A549 (cell line): ENCODE results near the gene SASH1. TPM values are rescaled to one million over a fixed set of nuclear protein-coding genes. Genes with fewer than 3 reads are reported as not detected.

Experiments used
- ATAC-seq, 2 experiments: fragments of 200-7000 bp in 1 of 2; fragments of >200 bp in 1 of 2; cut with Nextera tagmentation in 1 of 2; cut with Tn5 transposase in 1 of 2; 3 replicates each; pipeline versions ENCODE4 v1.8.0 to v1.9.1; 2018 to 2020; ENCODE audit warnings: mild to moderate bottlenecking in 1 of 2, moderate library complexity in 1 of 2
- CTCF ChIA-PET: fragments of 300-600 bp; sonication (Branson Sonifier 250); formaldehyde crosslinking; extraction: SDS; loops from one replicate; lab custom pipeline; 2021; ENCODE audit warnings: antibody characterized with exemption, inconsistent platforms; lab: Yijun Ruan, JAX
- POLR2A ChIA-PET: fragments of 350-600 bp; formaldehyde crosslinking; extraction: SDS; loops from one replicate; lab custom pipeline; 2021; ENCODE audit warnings: antibody characterized with exemption, inconsistent platforms; lab: Yijun Ruan, JAX
- DNase-seq, 2 experiments: peaks; one replicate each; pipeline versions ENCODE4 v3.0.0 to v3.0.0-alpha.2; 2011 to 2016; ENCODE audit warnings: low read depth in 1 of 2, low spot score in 1 of 2
- FAIRE-seq: peaks from 2 replicates; lab custom pipeline; 2011; peaks lifted over from hg19 to GRCh38; lab: Jason Lieb, UNC
- H3K27ac ChIP-seq, 2 experiments: fragments of >200 bp; sonication (Bioruptor Twin); formaldehyde crosslinking; 3 replicates each; pipeline ENCODE4 v1.5.1; 2016 to 2017
- H3K4me1 ChIP-seq: fragments of >200 bp; sonication (Bioruptor Twin); formaldehyde crosslinking; 3 replicates; pipeline ENCODE4 v1.6.1; 2016
- H3K4me2 ChIP-seq: fragments of >200 bp; sonication (Bioruptor Twin); formaldehyde crosslinking; 3 replicates; pipeline ENCODE4 v1.6.1; 2016
- H3K4me3 ChIP-seq: fragments of >200 bp; sonication (Bioruptor Twin); formaldehyde crosslinking; 3 replicates; pipeline ENCODE4 v1.5.1; 2016
- H3K9me3 ChIP-seq: fragments of >200 bp; sonication (Bioruptor Twin); formaldehyde crosslinking; 3 replicates; pipeline ENCODE4 v1.6.1; 2016
- CEBPB ChIP-seq, 2 experiments: fragments of >200 bp in 1 of 2; sonication (Bioruptor Twin) in 1 of 2; formaldehyde crosslinking in 1 of 2; IDR thresholded peaks; 2 replicates each; pipeline ENCODE4 v1.6.1; 2012 to 2016
- CHD2 ChIP-seq: fragments of 150-350 bp; IDR thresholded peaks from 2 replicates; pipeline ENCODE4 v1.6.1; 2014; ENCODE audit warnings: low read length; ENCODE audit not compliant: partially characterized antibody
- EHF ChIP-seq: fragments of 250-450 bp; sonication (Bioruptor Pico); IDR thresholded peaks from 2 replicates; pipeline ENCODE4 v1.5.0; 2020; ENCODE audit warnings: mild to moderate bottlenecking
- EP300 ChIP-seq, 2 experiments: fragments of >200 bp; sonication (Bioruptor Twin); formaldehyde crosslinking; IDR thresholded peaks; 2 replicates in 1 of 2; 3 replicates in 1 of 2; pipeline ENCODE4 v1.6.1; 2016 to 2017
- ESRRA ChIP-seq: fragments of 150-350 bp; IDR thresholded peaks from 2 replicates; pipeline ENCODE4 v1.6.1; 2014; ENCODE audit warnings: mild to moderate bottlenecking, low read length, borderline replicate concordance
- FOSB ChIP-seq: fragments of 250-450 bp; sonication (Bioruptor Pico); IDR thresholded peaks from 2 replicates; pipeline ENCODE4 v1.5.0; 2020; ENCODE audit warnings: mild to moderate bottlenecking, moderate library complexity
- FOXS1 ChIP-seq: fragments of 250-450 bp; sonication (Bioruptor Pico); IDR thresholded peaks from 2 replicates; pipeline ENCODE4 v1.5.0; 2020; ENCODE audit warnings: mild to moderate bottlenecking, moderate library complexity
- GATA3 ChIP-seq: IDR thresholded peaks from 2 replicates; pipeline ENCODE4 v1.6.1; 2012; ENCODE audit warnings: borderline replicate concordance
- HOXA7 ChIP-seq: fragments of 250-450 bp; sonication (Bioruptor Pico); IDR thresholded peaks from 2 replicates; pipeline ENCODE4 v1.5.0; 2020; ENCODE audit warnings: mild to moderate bottlenecking, moderate library complexity
- HOXB13 ChIP-seq: fragments of 250-450 bp; sonication (Bioruptor Pico); IDR thresholded peaks from 2 replicates; pipeline ENCODE4 v1.5.0; 2020; ENCODE audit warnings: low read depth, mild to moderate bottlenecking, moderate library complexity
- JUNB ChIP-seq: fragments of >200 bp; sonication (Bioruptor Twin); formaldehyde crosslinking; IDR thresholded peaks from 2 replicates; pipeline ENCODE4 v1.6.1; 2016
- KDM5A ChIP-seq: fragments of 200-600 bp; sonication (generic); IDR thresholded peaks from 2 replicates; pipeline ENCODE4 v1.6.1; 2016; ENCODE audit warnings: antibody characterized with exemption, mild to moderate bottlenecking
- MAZ ChIP-seq: fragments of 150-350 bp; IDR thresholded peaks from 2 replicates; pipeline ENCODE4 v1.6.1; 2014; ENCODE audit warnings: antibody characterized with exemption, low read depth, low read length, borderline replicate concordance
- MYC ChIP-seq: IDR thresholded peaks from 2 replicates; pipeline ENCODE4 v1.6.1; 2012; ENCODE audit warnings: mild to moderate bottlenecking, inconsistent platforms, low read length, improper control_type of control experiment, borderline replicate concordance
- NPAS2 ChIP-seq: fragments of 250-450 bp; sonication (Bioruptor Pico); IDR thresholded peaks from 2 replicates; pipeline ENCODE4 v1.8.0; 2022; ENCODE audit warnings: mild to moderate bottlenecking, moderate library complexity, borderline replicate concordance
- PHF8 ChIP-seq: fragments of 200-600 bp; sonication (generic); IDR thresholded peaks from 2 replicates; pipeline ENCODE4 v1.6.1; 2016; ENCODE audit warnings: low read depth, mild to moderate bottlenecking, antibody characterized with exemption, moderate library complexity, borderline replicate concordance
- POLR2A ChIP-seq: IDR thresholded peaks from 2 replicates; pipeline ENCODE4 v1.6.1; 2012; ENCODE audit warnings: mild to moderate bottlenecking, low read length
- POLR2AphosphoS2 ChIP-seq: conservative IDR thresholded peaks from 2 replicates; pipeline ENCODE4 v1.6.1; 2012; ENCODE audit warnings: low read length, improper control_type of control experiment, inconsistent platforms
- RARB ChIP-seq: fragments of 250-450 bp; sonication (Bioruptor Pico); IDR thresholded peaks from 2 replicates; pipeline ENCODE4 v1.8.0; 2021; ENCODE audit warnings: mild to moderate bottlenecking, moderate library complexity
- RCOR1 ChIP-seq: fragments of 150-350 bp; IDR thresholded peaks from 2 replicates; pipeline ENCODE4 v1.6.1; 2014; ENCODE audit warnings: antibody characterized with exemption, low read length, low read depth
- RFX5 ChIP-seq: fragments of 450-650 bp; IDR thresholded peaks from 2 replicates; pipeline ENCODE4 v1.7.1; 2014; ENCODE audit warnings: antibody characterized with exemption, mild to moderate bottlenecking, moderate library complexity
- RNF2 ChIP-seq: fragments of 200-600 bp; sonication (generic); IDR thresholded peaks from 2 replicates; pipeline ENCODE4 v1.6.1; 2016; ENCODE audit warnings: low read depth, mild to moderate bottlenecking, antibody characterized with exemption, moderate library complexity, borderline replicate concordance
- SREBF2 ChIP-seq: fragments of 450-650 bp; IDR thresholded peaks from 2 replicates; pipeline ENCODE4 v1.6.1; 2014; ENCODE audit warnings: mild to moderate bottlenecking, moderate library complexity
- TP53 ChIP-seq: fragments of 250-450 bp; sonication (Bioruptor Pico); IDR thresholded peaks from 2 replicates; pipeline ENCODE4 v1.5.0; 2021; ENCODE audit warnings: mild to moderate bottlenecking, moderate library complexity
- ZC3H11A ChIP-seq: fragments of 450-650 bp; IDR thresholded peaks from 2 replicates; pipeline ENCODE4 v1.6.1; 2014; ENCODE audit warnings: antibody characterized with exemption, mild to moderate bottlenecking
- ZNF302 ChIP-seq: fragments of 250-450 bp; sonication (Bioruptor Pico); IDR thresholded peaks from 2 replicates; pipeline ENCODE4 v1.9.0; 2021; ENCODE audit warnings: inconsistent platforms, mild to moderate bottlenecking, moderate library complexity
- ZSCAN20 ChIP-seq: fragments of 250-450 bp; sonication (Bioruptor Pico); IDR thresholded peaks from 2 replicates; pipeline ENCODE4 v1.8.0; 2022; ENCODE audit warnings: mild to moderate bottlenecking, moderate library complexity
- WGBS: methylation state at CpG from one replicate; pipeline ENCODE4 v1.1.6; 2017; ENCODE audit errors: missing lambda C conversion rate; 5-methylcytosine and 5-hydroxymethylcytosine counted together
- polyA plus RNA-seq, 4 experiments: library from polyadenylated mRNA; depleted of rRNA in 3 of 4; stranded (reverse); fragments of >200 nt; fragmentation: RNase III in 1 of 4; extraction: RNeasy Plus Mini Kit Qiagen cat#74134 plus additional on column Dnase treatment in 1 of 4; gene quantifications; 2 replicates in 3 of 4; 3 replicates in 1 of 4; pipeline ENCODE4 v1.2.3, GENCODE V29; 2011 to 2017
- TF ChIP-seq, protein P1 (sequence below): fragments of 450-650 bp; IDR thresholded peaks from 2 replicates; pipeline ENCODE4 v1.6.1; 2014; ENCODE audit warnings: antibody characterized with exemption
- TF ChIP-seq, protein P2 (sequence below): IDR thresholded peaks from 2 replicates; pipeline ENCODE4 v1.6.1; 2012; ENCODE audit warnings: low read depth, borderline replicate concordance
- TF ChIP-seq, protein P3 (sequence below): fragments of 250-450 bp; sonication (Bioruptor Pico); IDR thresholded peaks from 2 replicates; pipeline ENCODE4 v1.5.0; 2021; ENCODE audit warnings: mild to moderate bottlenecking, moderate library complexity, borderline replicate concordance
- TF ChIP-seq, protein P4 (sequence below): IDR thresholded peaks from 2 replicates; pipeline ENCODE4 v1.6.1; 2012
- TF ChIP-seq, protein P5 (sequence below): fragments of 150-350 bp; IDR thresholded peaks from 2 replicates; pipeline ENCODE4 v1.6.1; 2014; ENCODE audit warnings: low read depth, mild to moderate bottlenecking, low read length
- TF ChIP-seq, protein P6 (sequence below): fragments of >200 bp; sonication (Bioruptor Twin); formaldehyde crosslinking; IDR thresholded peaks from 3 replicates; pipeline ENCODE4 v1.6.1; 2016
- TF ChIP-seq, protein P7 (sequence below): fragments of >200 bp; sonication (Bioruptor Twin); formaldehyde crosslinking; IDR thresholded peaks from 2 replicates; pipeline ENCODE4 v1.6.1; 2016

The SASH1 gene
- polyA plus RNA-seq, 2 of the 4 experiments (the other 2 are of a cell fraction) = 2.5 to 3.0 TPM

DNA sequence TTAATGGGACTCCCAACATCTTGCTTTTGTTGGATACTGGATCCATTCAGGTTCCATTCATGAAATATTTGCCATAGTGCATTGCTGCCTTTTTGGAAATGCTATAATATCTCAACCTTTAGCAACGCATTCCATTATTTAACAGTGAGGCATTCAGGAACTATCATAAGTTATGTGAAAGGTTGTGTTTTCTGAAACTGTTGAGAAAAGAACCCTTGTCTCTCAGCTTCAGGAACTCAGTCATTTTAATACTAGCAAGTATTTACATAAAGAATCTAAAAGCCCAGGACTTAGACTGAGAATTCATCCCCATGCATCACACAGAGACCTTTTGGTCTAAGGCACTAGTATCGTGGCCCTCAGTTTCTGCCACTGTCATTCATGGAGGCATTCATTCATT lies 24.9 kb upstream of the SASH1 start:
- Histone ChIP-seq H3K9me3 (no peaks in the 10 kb centered on the region), H3K27ac (no peak overlapping the region), H3K4me2 (0 out of 3 replicates have a peak overlapping the region, but pooled peaks have one; percentile 8), H3K4me1 (no peaks in the 10 kb centered on the region), H3K4me3 (no peak overlapping the region)
- DNase-seq = no peak
- TF ChIP-seq KDM5A = no peak
- no peak for TF ChIP-seq RNF2
- no peak for TF ChIP-seq CEBPB (IDR thresholded peaks at IDR 0.05)
- TF ChIP-seq, protein P1, sequence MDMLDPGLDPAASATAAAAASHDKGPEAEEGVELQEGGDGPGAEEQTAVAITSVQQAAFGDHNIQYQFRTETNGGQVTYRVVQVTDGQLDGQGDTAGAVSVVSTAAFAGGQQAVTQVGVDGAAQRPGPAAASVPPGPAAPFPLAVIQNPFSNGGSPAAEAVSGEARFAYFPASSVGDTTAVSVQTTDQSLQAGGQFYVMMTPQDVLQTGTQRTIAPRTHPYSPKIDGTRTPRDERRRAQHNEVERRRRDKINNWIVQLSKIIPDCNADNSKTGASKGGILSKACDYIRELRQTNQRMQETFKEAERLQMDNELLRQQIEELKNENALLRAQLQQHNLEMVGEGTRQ = no peak
- TF ChIP-seq POLR2A = no peak
- no peak for TF ChIP-seq TP53 (CRISPR knock-in tag)
- TF ChIP-seq HOXB13 (CRISPR knock-in tag) = no peak
- no peak for TF ChIP-seq MAZ
- no peak for TF ChIP-seq NPAS2 (CRISPR knock-in tag)
- TF ChIP-seq, protein P2, sequence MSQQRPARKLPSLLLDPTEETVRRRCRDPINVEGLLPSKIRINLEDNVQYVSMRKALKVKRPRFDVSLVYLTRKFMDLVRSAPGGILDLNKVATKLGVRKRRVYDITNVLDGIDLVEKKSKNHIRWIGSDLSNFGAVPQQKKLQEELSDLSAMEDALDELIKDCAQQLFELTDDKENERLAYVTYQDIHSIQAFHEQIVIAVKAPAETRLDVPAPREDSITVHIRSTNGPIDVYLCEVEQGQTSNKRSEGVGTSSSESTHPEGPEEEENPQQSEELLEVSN = no peak
- no peak for TF ChIP-seq ESRRA
- TF ChIP-seq, protein P3, sequence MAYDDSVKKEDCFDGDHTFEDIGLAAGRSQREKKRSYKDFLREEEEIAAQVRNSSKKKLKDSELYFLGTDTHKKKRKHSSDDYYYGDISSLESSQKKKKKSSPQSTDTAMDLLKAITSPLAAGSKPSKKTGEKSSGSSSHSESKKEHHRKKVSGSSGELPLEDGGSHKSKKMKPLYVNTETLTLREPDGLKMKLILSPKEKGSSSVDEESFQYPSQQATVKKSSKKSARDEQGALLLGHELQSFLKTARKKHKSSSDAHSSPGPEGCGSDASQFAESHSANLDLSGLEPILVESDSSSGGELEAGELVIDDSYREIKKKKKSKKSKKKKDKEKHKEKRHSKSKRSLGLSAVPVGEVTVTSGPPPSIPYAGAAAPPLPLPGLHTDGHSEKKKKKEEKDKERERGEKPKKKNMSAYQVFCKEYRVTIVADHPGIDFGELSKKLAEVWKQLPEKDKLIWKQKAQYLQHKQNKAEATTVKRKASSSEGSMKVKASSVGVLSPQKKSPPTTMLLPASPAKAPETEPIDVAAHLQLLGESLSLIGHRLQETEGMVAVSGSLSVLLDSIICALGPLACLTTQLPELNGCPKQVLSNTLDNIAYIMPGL (CRISPR knock-in tag) = no peak
- TF ChIP-seq, protein P4, sequence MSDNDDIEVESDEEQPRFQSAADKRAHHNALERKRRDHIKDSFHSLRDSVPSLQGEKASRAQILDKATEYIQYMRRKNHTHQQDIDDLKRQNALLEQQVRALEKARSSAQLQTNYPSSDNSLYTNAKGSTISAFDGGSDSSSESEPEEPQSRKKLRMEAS = no peak
- TF ChIP-seq RFX5 = no peak
- no peak for TF ChIP-seq ZSCAN20
- no peak for TF ChIP-seq GATA3
- TF ChIP-seq POLR2AphosphoS2 = no peak
- no peak for TF ChIP-seq PHF8
- ATAC-seq = 0 out of 6 replicates have a peak, but pooled peaks of 1 of the 2 experiments have one; percentile 24
- POLR2A ChIA-PET = no interaction called here
- WGBS = 62% methylated on average over 2 of the region's 2 CpGs
- CTCF ChIA-PET = interaction anchor here (0.6 kb wide), 1 partner anchor 363 kb away, joined by 3 read pairs; no protein-coding TSS in a partner anchor
- FAIRE-seq = no peak

DNA sequence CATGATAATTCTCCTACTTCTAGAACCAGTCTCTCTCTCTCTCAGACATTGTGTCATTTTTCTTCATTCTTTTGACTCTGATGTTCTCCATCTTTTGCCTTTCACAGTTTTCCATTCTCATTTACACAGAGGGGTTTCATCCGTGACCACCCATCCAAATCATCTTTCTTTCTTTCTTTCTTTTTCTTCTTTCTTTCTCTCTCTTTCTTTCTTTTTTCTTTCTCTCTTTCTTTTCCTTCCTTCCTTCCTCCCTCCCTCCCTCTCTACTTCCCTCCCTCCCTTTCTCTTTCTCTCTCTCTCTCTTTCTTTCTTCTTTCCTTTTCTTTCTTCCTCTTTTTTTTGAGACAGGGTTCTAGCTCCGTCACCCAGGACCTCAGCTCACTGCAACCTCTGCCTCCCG lies 19.9 kb upstream of the SASH1 start:
- Histone ChIP-seq H3K27ac (no peak overlapping the region), H3K4me2 (no peak overlapping the region), H3K9me3 (no peaks in the 10 kb centered on the region), H3K4me3 (no peak overlapping the region)
- ATAC-seq (no peak), DNase-seq (no peak)
- CTCF ChIA-PET = interaction anchor here (0.9 kb wide), 2 partner anchors 8 to 15 kb away, joined by 3 read pairs; no protein-coding TSS in a partner anchor
- POLR2A ChIA-PET = no interaction called here
- TF ChIP-seq JUNB = no peak
- TF ChIP-seq EHF (CRISPR knock-in tag) = no peak
- no peak for TF ChIP-seq CHD2
- TF ChIP-seq, protein P5, sequence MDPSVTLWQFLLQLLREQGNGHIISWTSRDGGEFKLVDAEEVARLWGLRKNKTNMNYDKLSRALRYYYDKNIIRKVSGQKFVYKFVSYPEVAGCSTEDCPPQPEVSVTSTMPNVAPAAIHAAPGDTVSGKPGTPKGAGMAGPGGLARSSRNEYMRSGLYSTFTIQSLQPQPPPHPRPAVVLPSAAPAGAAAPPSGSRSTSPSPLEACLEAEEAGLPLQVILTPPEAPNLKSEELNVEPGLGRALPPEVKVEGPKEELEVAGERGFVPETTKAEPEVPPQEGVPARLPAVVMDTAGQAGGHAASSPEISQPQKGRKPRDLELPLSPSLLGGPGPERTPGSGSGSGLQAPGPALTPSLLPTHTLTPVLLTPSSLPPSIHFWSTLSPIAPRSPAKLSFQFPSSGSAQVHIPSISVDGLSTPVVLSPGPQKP = no peak
- TF ChIP-seq RARB (CRISPR knock-in tag) = no peak
- no peak for TF ChIP-seq ESRRA
- TF ChIP-seq EP300 (IDR thresholded peaks at IDR 0.05) = no peak
- TF ChIP-seq, protein P6, sequence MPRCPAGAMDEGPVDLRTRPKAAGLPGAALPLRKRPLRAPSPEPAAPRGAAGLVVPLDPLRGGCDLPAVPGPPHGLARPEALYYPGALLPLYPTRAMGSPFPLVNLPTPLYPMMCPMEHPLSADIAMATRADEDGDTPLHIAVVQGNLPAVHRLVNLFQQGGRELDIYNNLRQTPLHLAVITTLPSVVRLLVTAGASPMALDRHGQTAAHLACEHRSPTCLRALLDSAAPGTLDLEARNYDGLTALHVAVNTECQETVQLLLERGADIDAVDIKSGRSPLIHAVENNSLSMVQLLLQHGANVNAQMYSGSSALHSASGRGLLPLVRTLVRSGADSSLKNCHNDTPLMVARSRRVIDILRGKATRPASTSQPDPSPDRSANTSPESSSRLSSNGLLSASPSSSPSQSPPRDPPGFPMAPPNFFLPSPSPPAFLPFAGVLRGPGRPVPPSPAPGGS = no peak
- TF ChIP-seq FOSB (CRISPR knock-in tag) = no peak
- TF ChIP-seq, protein P2 = no peak
- TF ChIP-seq MYC = no peak
- TF ChIP-seq RCOR1 = no peak
- TF ChIP-seq FOXS1 = no peak
- no peak for TF ChIP-seq HOXA7
- no peak for TF ChIP-seq SREBF2
- TF ChIP-seq, protein P7, sequence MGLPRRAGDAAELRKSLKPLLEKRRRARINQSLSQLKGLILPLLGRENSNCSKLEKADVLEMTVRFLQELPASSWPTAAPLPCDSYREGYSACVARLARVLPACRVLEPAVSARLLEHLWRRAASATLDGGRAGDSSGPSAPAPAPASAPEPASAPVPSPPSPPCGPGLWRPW = no peak
- TF ChIP-seq ZNF302 (CRISPR knock-in tag) = no peak
- TF ChIP-seq ZC3H11A = no peak
- TF ChIP-seq, all 56 proteins: peak for 0
- no peak for FAIRE-seq
- no peaks in the 10 kb centered on the region for H3K4me1 ChIP-seq
- 62% methylated on average over 3 of the region's 3 CpGs for WGBS
